T-helper 1 cell treated with Interleukin-12 subunit alpha and Interleukin-12 subunit beta and Interleukin-4 antibody, amounts not matched to agents 30 ng/mL and 1 ng/mL, for 36 hours (primary cell): ENCODE data around the gene KLHDC7A. TPM values are rescaled to one million over a fixed set of nuclear protein-coding genes. Genes with fewer than 3 reads are reported as not detected.
"Not testable (repeated sequence)": the region's sequence is repeated elsewhere in the genome, so short reads cannot be mapped to it uniquely, and the experiment has no call there.

Experiments
- intact Hi-C: fragments of 100-400 bp; cut with micrococcal nuclease; formaldehyde crosslinking; loops from one replicate; pipeline ENCODE4 v1.15.1; 2024
- total RNA-seq: library from RNA; stranded (reverse); gene quantifications from 2 replicates; pipeline ENCODE4 v1.2.3, GENCODE V29; 2022

Gene KLHDC7A
- total RNA-seq, result not detected in 2 replicates

- intact Hi-C loops, result no loop called here
Observed at GRCh38 chr1:18480315-18481189, at the start of gene KLHDC7A. Gene KLHDC7A (plus strand): TSS chr1:18480930. CDS start chr1:18480982, 52 bp downstream.

- intact Hi-C loops, result no loop called here
Observed at GRCh38 chr1:18434041-18434440, 46.7 kb upstream of the KLHDC7A start.

- intact Hi-C loops, result no loop called here
Observed at GRCh38 chr1:18440385-18441226, 40.1 kb upstream of the KLHDC7A start.

GRCh38 chr1:18443587-18444520, 36.9 kb upstream of the KLHDC7A start:
- intact Hi-C loops, result no loop called here

GRCh38 chr1:18444563-18444962, 36.2 kb upstream of the KLHDC7A start:
- intact Hi-C loops, result no loop called here

- intact Hi-C loops, result no loop called here
Observed at GRCh38 chr1:18446751-18447150, 34.0 kb upstream of the KLHDC7A start.

GRCh38 chr1:18447509-18448220, 33.1 kb upstream of the KLHDC7A start:
- intact Hi-C loops, result no loop called here

GRCh38 chr1:18448889-18449288, 31.8 kb upstream of the KLHDC7A start:
- intact Hi-C loops, result no loop called here

GRCh38 chr1:18452550-18452949, 28.2 kb upstream of the KLHDC7A start:
- intact Hi-C loops, result no loop called here

- intact Hi-C loops, result no loop called here
Observed at GRCh38 chr1:18458133-18459092, 22.3 kb upstream of the KLHDC7A start.

GRCh38 chr1:18461656-18462055, 19.1 kb upstream of the KLHDC7A start:
- intact Hi-C loops, result no loop called here

- intact Hi-C loops, result not testable (repeated sequence)
Observed at GRCh38 chr1:18462517-18462916, 18.2 kb upstream of the KLHDC7A start.

GRCh38 chr1:18463063-18463462, 17.7 kb upstream of the KLHDC7A start:
- intact Hi-C loops, result no loop called here

GRCh38 chr1:18463984-18464664, 16.6 kb upstream of the KLHDC7A start:
- intact Hi-C loops, result no loop called here

GRCh38 chr1:18464665-18465050, 16.1 kb upstream of the KLHDC7A start:
- intact Hi-C loops, result no loop called here

GRCh38 chr1:18466676-18467075, 14.1 kb upstream of the KLHDC7A start:
- intact Hi-C loops, result no loop called here

- intact Hi-C loops, result no loop called here
Observed at GRCh38 chr1:18468570-18468969, 12.2 kb upstream of the KLHDC7A start.

GRCh38 chr1:18469514-18469913, 11.2 kb upstream of the KLHDC7A start:
- intact Hi-C loops, result no loop called here
